ENCODE measurements around the gene TXLNG. TPM values are rescaled to one million over a fixed set of nuclear protein-coding genes. Genes with fewer than 3 reads are reported as not detected.

The TXLNG gene
- total RNA-seq, 2 experiments from 2014 or later: 14.2 to 15.1 TPM

GRCh38 chrX:16788477-16788876, 2.2 kb downstream of the TXLNG start:
- Mint-ChIP-seq H3K4me1 (ENCODE audit: low read depth) (peaks cover 10% of the 10 kb centered on the region), H3K36me3 (peaks cover 13% of the 10 kb centered on the region), H3K4me3 (peak overlapping the region; percentile 16), H3K9me3 (no peaks in the 10 kb centered on the region), H3K27ac (no peak overlapping the region), H3K27me3 (no peaks in the 10 kb centered on the region)
- peak; percentile 22 for DNase-seq
- intact Hi-C loops (cut with micrococcal nuclease): no loop called here
- CTCF ChIA-PET: no interaction called here
- POLR2A ChIA-PET: no interaction called here

GRCh38 chrX:16796298-16796697, 10.0 kb downstream of the TXLNG start:
- intact Hi-C loops (cut with micrococcal nuclease): no loop called here
- no peak for DNase-seq
- no peak overlapping the region for H3K4me3 Mint-ChIP-seq
- no peaks in the 10 kb centered on the region for H3K4me1 Mint-ChIP-seq (ENCODE audit: low read depth)
- H3K27ac Mint-ChIP-seq: no peak overlapping the region
- H3K27me3 Mint-ChIP-seq: no peaks in the 10 kb centered on the region
- H3K36me3 Mint-ChIP-seq: peaks cover 19% of the 10 kb centered on the region
- ChIA-PET CTCF (no interaction called here), POLR2A (no interaction called here)
- no peaks in the 10 kb centered on the region for H3K9me3 Mint-ChIP-seq

GRCh38 chrX:16797358-16797757, 11.1 kb downstream of the TXLNG start:
- H3K27ac Mint-ChIP-seq: no peak overlapping the region
- no peaks in the 10 kb centered on the region for H3K27me3 Mint-ChIP-seq
- peaks cover 14% of the 10 kb centered on the region for H3K36me3 Mint-ChIP-seq
- CTCF ChIA-PET: no interaction called here
- POLR2A ChIA-PET: no interaction called here
- intact Hi-C loops (cut with micrococcal nuclease): no loop called here
- H3K4me1 Mint-ChIP-seq (ENCODE audit: low read depth): no peaks in the 10 kb centered on the region
- no peaks in the 10 kb centered on the region for H3K9me3 Mint-ChIP-seq
- no peak for DNase-seq
- no peak overlapping the region for H3K4me3 Mint-ChIP-seq

- Mint-ChIP-seq H3K4me3 (no peak overlapping the region), H3K27ac (no peak overlapping the region), H3K9me3 (no peaks in the 10 kb centered on the region), H3K27me3 (no peaks in the 10 kb centered on the region), H3K36me3 (peaks cover 15% of the 10 kb centered on the region), H3K4me1 (ENCODE audit: low read depth) (no peaks in the 10 kb centered on the region)
- DNase-seq: no peak
- CTCF ChIA-PET: no interaction called here
- intact Hi-C loops (cut with micrococcal nuclease): no loop called here
- POLR2A ChIA-PET: no interaction called here
These were observed 11.6 kb downstream of the TXLNG start for GRCh38 chrX:16797841-16798240.

- no peak for DNase-seq
- Mint-ChIP-seq H3K9me3 (no peaks in the 10 kb centered on the region), H3K36me3 (peaks cover 5% of the 10 kb centered on the region), H3K27ac (no peak overlapping the region), H3K27me3 (no peaks in the 10 kb centered on the region), H3K4me3 (no peak overlapping the region), H3K4me1 (ENCODE audit: low read depth) (peaks cover 9% of the 10 kb centered on the region)
- ChIA-PET POLR2A (no interaction called here), CTCF (no interaction called here)
- intact Hi-C loops (cut with micrococcal nuclease): no loop called here
These were observed 18.7 kb downstream of the TXLNG start for GRCh38 chrX:16804923-16805464.

GRCh38 chrX:16807548-16807947, 21.3 kb downstream of the TXLNG start:
- DNase-seq: no peak
- no peaks in the 10 kb centered on the region for H3K9me3 Mint-ChIP-seq
- peaks cover 9% of the 10 kb centered on the region for H3K4me1 Mint-ChIP-seq (ENCODE audit: low read depth)
- ChIA-PET CTCF (no interaction called here), POLR2A (no interaction called here)
- no peaks in the 10 kb centered on the region for H3K27me3 Mint-ChIP-seq
- no peak overlapping the region for H3K4me3 Mint-ChIP-seq
- peaks cover 4% of the 10 kb centered on the region for H3K36me3 Mint-ChIP-seq
- intact Hi-C loops (cut with micrococcal nuclease): no loop called here
- no peak overlapping the region for H3K27ac Mint-ChIP-seq

- Mint-ChIP-seq H3K4me3 (no peak overlapping the region), H3K36me3 (peaks cover 7% of the 10 kb centered on the region), H3K27ac (no peak overlapping the region), H3K9me3 (no peaks in the 10 kb centered on the region), H3K4me1 (ENCODE audit: low read depth) (peaks cover 9% of the 10 kb centered on the region), H3K27me3 (no peaks in the 10 kb centered on the region)
- ChIA-PET CTCF (no interaction called here), POLR2A (no interaction called here)
- intact Hi-C loops (cut with micrococcal nuclease): no loop called here
- no peak for DNase-seq
These were observed 21.8 kb downstream of the TXLNG start for GRCh38 chrX:16807976-16808542.

- DNase-seq: no peak
- ChIA-PET POLR2A (no interaction called here), CTCF (no interaction called here)
- Mint-ChIP-seq H3K4me3 (no peak overlapping the region), H3K27ac (no peak overlapping the region), H3K4me1 (ENCODE audit: low read depth) (peaks cover 10% of the 10 kb centered on the region), H3K27me3 (no peaks in the 10 kb centered on the region), H3K36me3 (peaks cover 4% of the 10 kb centered on the region), H3K9me3 (no peaks in the 10 kb centered on the region)
- intact Hi-C loops (cut with micrococcal nuclease): no loop called here
These were observed 28.3 kb downstream of the TXLNG start for GRCh38 chrX:16814597-16814996.

GRCh38 chrX:16819634-16820033, 33.4 kb downstream of the TXLNG start:
- no peaks in the 10 kb centered on the region for H3K9me3 Mint-ChIP-seq
- H3K27ac Mint-ChIP-seq: no peak overlapping the region
- DNase-seq: no peak
- H3K4me1 Mint-ChIP-seq (ENCODE audit: low read depth): peaks cover 21% of the 10 kb centered on the region
- no peak overlapping the region for H3K4me3 Mint-ChIP-seq
- H3K36me3 Mint-ChIP-seq: peaks cover 9% of the 10 kb centered on the region
- H3K27me3 Mint-ChIP-seq: no peaks in the 10 kb centered on the region
- intact Hi-C loops (cut with micrococcal nuclease): loop anchor here (10.0 kb wide), 2 partner anchors 215 to 625 kb away; no protein-coding TSS in a partner anchor
- POLR2A ChIA-PET: no interaction called here
- CTCF ChIA-PET: interaction anchor here (0.6 to 1.1 kb wide), 2 partner anchors 21 to 227 kb away, joined by 3 read pairs; no protein-coding TSS in a partner anchor

- no peak overlapping the region for H3K4me3 Mint-ChIP-seq
- intact Hi-C loops (cut with micrococcal nuclease): loop anchor here (1.0 to 10.0 kb wide), 5 partner anchors 34 to 622 kb away; partner anchors contain the start of gene TXLNG
- ChIA-PET POLR2A (interaction anchor here (1.2 kb wide), 1 partner anchor 35 kb away, joined by 3 read pairs; no protein-coding TSS in a partner anchor), CTCF (no interaction called here)
- peaks cover 22% of the 10 kb centered on the region for H3K4me1 Mint-ChIP-seq (ENCODE audit: low read depth)
- H3K9me3 Mint-ChIP-seq: no peaks in the 10 kb centered on the region
- DNase-seq: peak; percentile 56
- no peaks in the 10 kb centered on the region for H3K27me3 Mint-ChIP-seq
- peaks cover 9% of the 10 kb centered on the region for H3K36me3 Mint-ChIP-seq
- H3K27ac Mint-ChIP-seq: peak overlapping the region; percentile 93
These were observed 36.5 kb downstream of the TXLNG start for GRCh38 chrX:16822723-16823122.

GRCh38 chrX:16825264-16826035, 39.2 kb downstream of the TXLNG start:
- Mint-ChIP-seq H3K27ac (peak overlapping the region; percentile 42), H3K9me3 (no peaks in the 10 kb centered on the region), H3K4me3 (no peak overlapping the region), H3K4me1 (ENCODE audit: low read depth) (peaks cover 22% of the 10 kb centered on the region), H3K27me3 (no peaks in the 10 kb centered on the region), H3K36me3 (peaks cover 11% of the 10 kb centered on the region)
- ChIA-PET POLR2A (interaction anchor here (0.7 kb wide), 1 partner anchor 106 kb away, joined by 3 read pairs; no protein-coding TSS in a partner anchor), CTCF (interaction anchor here (0.6 to 3.7 kb wide), 7 partner anchors 13 to 222 kb away, joined by 3 to 27 read pairs (median 9); no protein-coding TSS in a partner anchor)
- intact Hi-C loops (cut with micrococcal nuclease): loop anchor here (1.0 to 10.0 kb wide), 4 partner anchors 67 to 619 kb away; no protein-coding TSS in a partner anchor
- DNase-seq: no peak

- ChIA-PET CTCF (interaction anchor here (1.2 to 3.7 kb wide), 6 partner anchors 12 to 221 kb away, joined by 3 to 27 read pairs (median 10); no protein-coding TSS in a partner anchor), POLR2A (no interaction called here)
- intact Hi-C loops (cut with micrococcal nuclease): loop anchor here (1.0 to 10.0 kb wide), 4 partner anchors 66 to 619 kb away; no protein-coding TSS in a partner anchor
- no peak for DNase-seq
- H3K9me3 Mint-ChIP-seq: no peaks in the 10 kb centered on the region
- peaks cover 22% of the 10 kb centered on the region for H3K4me1 Mint-ChIP-seq (ENCODE audit: low read depth)
- no peak overlapping the region for H3K4me3 Mint-ChIP-seq
- peaks cover 11% of the 10 kb centered on the region for H3K36me3 Mint-ChIP-seq
- no peaks in the 10 kb centered on the region for H3K27me3 Mint-ChIP-seq
- H3K27ac Mint-ChIP-seq: peak overlapping the region; percentile 74
These were observed 39.9 kb downstream of the TXLNG start for GRCh38 chrX:16826207-16826606.
